ENCODE measurements around the gene FAM219A.
A peak's percentile ranks its signal among the peaks of the same experiment; 100 is the strongest.

FAM219A gene, protein sequence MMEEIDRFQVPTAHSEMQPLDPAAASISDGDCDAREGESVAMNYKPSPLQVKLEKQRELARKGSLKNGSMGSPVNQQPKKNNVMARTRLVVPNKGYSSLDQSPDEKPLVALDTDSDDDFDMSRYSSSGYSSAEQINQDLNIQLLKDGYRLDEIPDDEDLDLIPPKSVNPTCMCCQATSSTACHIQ

DNA sequence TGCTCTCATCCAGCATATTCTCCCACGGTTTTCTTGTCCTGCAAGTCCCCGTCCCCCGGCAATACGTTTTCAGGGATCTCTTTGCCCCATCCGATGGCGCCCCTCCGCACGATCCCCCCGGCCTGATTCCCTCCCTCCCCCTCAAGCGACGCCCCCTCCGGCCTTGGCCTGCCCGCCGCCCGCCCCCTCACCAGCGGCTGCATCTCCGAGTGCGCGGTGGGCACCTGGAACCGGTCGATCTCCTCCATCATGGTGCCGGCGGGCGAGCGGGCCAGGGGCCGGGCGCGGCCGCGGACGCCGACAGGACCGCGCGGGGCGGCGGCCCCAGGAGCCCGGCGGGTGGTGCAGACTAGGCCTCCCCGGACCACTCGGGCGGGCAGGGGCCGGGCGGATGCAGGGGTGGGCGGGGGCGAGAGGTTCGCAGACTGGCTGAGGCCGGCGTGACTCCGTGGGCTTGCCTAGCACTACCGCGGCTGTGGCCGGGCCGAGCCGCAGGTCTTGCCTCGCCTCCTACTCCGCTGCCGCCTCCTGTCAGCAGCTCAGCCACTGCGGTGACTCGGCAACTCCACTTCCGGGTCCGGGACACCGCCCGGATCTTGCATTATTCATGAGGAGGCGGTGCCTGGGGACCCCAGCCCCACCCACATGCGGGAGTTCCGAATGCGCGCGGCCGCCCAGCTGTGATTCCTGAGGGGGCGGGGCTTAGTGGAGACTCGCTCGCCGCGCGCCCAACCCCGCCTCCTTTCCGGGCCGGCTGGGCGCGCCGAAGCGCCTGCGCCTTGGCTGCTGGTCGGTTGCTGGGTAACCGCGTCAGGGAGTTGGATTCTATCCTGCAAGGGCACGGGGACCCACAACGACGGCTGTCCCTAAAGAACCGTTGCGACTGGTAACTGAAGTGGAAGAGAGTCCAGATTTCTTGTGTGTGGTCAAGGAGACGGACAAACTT, at the start of gene FAM219A, which contains the start of gene DNAI1:
Gene FAM219A, minus strand, starts transcription at position 558 of the 946 bp plus-strand sequence. Its CDS starts 307 bp downstream, at position 251.
Gene DNAI1, plus strand, starts transcription at position 793 of the 946 bp plus-strand sequence. CDS start 201 bp downstream, outside the sequence.
- DNase-seq (ENCODE audit: low spot score), result peak; percentile 100

GRCh38 chr9:34507966-34508365, 49.6 kb upstream of the FAM219A start:
- no peak for DNase-seq (ENCODE audit: low spot score)

DNA sequence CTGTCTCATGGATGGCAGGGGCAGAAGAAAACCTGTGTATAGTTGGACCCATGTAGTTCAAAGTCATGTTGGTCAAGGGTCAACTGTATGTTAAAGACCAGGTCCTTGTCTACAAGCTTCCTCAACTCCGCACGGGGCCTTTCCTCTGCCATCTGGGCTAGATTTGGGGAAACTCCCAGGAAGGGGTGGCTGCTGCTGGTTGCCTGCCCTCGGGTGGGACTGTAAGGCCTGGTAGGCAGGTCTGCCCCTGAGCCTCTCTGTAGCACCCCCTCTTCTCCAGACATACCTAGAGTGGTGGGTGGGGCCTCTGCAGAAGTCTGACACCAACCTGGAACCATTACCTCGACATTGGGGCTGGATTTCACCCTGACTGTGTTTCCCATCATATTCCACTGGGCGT, 49.2 kb upstream of the FAM219A start:
- DNase-seq (ENCODE audit: low spot score), result no peak

GRCh38 chr9:34506623-34507022, 48.3 kb upstream of the FAM219A start:
- DNase-seq (ENCODE audit: low spot score), result no peak

- no peak for DNase-seq (ENCODE audit: low spot score)
Measured at GRCh38 chr9:34505370-34506120, 47.2 kb upstream of the FAM219A start.

- DNase-seq (ENCODE audit: low spot score), result no peak
Measured at GRCh38 chr9:34503406-34503805, 45.0 kb upstream of the FAM219A start.

- no peak for DNase-seq (ENCODE audit: low spot score)
Measured at GRCh38 chr9:34502891-34503290, 44.5 kb upstream of the FAM219A start.

DNA sequence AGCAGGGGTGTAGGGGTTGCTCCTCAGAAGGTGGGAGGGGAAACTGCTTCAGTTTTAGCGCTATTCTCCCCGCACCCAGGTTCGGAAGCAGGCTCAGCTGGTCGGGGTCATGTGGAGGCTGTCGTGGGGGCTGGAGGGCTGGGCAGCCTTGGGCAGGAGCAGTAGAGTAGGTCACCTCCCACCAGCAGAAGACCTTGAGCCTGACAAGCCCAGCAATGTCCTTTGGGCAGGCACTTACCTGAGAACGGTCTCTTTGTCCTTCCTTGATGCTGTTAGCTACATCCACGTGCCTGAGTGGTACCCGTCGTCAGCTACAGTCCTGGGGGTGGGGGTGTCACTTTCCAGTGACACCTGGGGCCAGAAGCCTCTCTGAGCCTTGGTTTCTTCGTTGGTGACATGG, 44.1 kb upstream of the FAM219A start:
- DNase-seq (ENCODE audit: low spot score), result no peak

- peak; percentile 81 for DNase-seq (ENCODE audit: low spot score)
Measured at GRCh38 chr9:34501889-34502425, 43.6 kb upstream of the FAM219A start.

GRCh38 chr9:34501372-34501771, 43.0 kb upstream of the FAM219A start:
- DNase-seq (ENCODE audit: low spot score), result no peak

DNA sequence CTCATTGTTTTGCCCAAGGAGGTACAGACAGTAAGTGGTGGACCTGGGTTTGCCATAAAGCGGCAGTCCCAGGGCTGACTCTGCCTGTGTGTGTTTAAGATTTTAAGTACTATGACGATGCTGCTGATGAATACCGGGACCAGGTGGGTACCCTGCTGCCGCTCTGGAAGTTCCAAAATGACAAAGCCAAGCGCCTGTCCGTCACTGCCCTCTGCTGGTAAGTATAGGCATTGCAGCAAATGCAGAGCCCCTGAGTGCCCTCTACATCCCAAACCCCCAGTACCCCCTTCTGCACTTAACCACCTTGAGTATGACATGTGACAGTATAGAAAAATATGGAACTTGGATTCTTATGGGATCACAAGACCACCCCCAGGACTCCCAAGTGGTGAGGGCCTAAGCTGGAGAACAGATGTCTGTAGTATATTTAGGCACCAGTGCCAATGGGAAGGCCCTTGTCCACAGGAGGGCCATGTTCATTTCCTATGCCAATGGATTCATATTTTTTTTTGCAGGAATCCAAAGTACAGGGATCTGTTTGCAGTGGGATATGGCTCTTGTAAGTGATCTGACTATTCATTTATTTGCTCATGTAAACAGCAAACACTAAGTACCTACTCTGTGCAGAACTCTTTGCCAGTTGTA, 42.4 kb upstream of the FAM219A start:
- DNase-seq (ENCODE audit: low spot score), result no peak

DNA sequence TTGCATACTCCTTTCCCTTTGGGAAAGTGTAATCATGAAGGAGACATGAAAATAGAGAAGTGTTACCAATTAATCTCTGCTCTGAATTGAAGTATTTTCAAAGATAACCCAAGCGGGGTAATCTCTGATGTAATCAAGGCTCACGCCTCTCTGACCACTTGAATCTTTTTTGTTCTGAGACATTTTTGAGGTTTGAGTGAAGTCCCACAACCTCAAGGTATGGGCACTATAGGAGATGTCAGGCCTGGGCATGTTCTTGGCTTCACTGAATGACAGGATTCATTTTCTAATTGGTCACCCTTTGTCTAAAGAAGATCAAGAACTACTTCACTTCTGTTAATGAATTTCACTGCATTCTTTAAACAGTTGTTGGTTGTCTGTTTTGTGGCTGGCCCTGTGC, 40.7 kb upstream of the FAM219A start:
- DNase-seq (ENCODE audit: low spot score), result no peak

DNA sequence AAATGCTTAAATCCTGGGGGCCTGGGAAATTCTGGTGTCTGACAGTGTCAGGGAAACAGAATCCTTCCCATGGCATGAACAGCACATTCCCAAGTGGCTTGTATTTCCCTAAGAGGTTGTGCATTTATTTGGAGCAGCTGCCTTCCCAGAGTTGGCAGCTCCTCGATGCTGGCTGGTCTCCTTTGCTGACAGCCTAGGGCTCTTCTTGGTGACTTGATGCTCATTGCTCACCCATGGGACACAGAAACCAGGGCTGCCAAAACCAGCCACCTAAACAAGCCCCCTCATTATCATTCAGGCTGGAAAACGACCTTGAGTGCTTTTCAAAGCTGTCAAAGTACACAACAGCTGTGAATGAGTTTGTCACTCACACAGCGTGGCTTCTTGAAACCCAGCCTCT, 40.2 kb upstream of the FAM219A start:
- no peak for DNase-seq (ENCODE audit: low spot score)

DNA sequence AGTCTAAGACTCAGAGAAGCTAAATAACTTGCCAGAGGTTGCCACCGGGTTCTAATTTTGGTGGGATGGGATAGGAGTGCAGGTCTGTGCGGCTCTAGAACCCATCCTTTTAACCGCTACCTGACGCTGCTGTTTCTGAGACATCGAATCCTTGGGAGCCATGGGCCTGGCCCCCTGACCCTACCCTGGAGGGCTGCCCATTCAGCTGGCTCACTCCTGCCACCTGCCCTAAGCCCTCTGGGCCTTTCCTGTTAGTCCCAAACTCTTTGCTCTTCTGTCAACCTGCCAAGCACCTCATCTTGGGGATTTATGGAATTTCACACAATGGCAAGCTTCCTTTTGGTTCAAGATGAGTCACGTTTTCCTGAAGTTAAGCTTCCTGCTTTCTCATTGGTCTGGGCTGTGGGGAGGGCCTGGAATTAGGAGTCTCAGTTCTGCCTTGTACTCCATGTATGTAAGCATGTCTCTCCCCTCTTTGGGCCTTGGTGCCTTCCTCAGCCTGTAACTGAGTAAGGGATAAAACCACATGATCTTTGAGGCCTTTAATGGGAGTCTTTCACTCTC, 37.9 kb upstream of the FAM219A start:
- DNase-seq (ENCODE audit: low spot score), result no peak

GRCh38 chr9:34493972-34494535, 35.7 kb upstream of the FAM219A start:
- DNase-seq (ENCODE audit: low spot score), result no peak

DNA sequence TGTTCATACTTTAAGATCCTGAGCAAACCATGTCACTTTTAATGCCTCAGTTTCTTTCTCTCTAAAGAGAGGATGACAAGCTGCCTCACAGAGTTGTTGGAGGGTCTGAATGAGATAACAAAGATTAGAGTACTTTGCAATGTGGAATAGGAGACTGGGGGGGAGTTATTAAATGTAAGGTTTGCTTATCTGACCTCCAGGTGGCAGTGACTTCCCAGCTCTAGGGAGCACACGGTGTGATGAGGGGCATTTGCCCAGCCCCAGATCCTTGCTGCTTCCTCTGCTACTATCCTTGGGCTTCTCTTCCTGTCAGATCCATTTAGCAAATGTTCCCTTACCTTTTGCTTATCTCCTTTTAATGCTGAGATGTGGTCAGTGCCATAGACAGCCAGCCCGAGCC, 33.7 kb upstream of the FAM219A start:
- DNase-seq (ENCODE audit: low spot score), result no peak

GRCh38 chr9:34491596-34491995, 33.2 kb upstream of the FAM219A start:
- no peak for DNase-seq (ENCODE audit: low spot score)

- no peak for DNase-seq (ENCODE audit: low spot score)
Measured at GRCh38 chr9:34490760-34491159, 32.4 kb upstream of the FAM219A start.

- DNase-seq (ENCODE audit: low spot score), result no peak
Measured at GRCh38 chr9:34490360-34490759, 32.0 kb upstream of the FAM219A start.

GRCh38 chr9:34486572-34486971, 28.2 kb upstream of the FAM219A start:
- no peak for DNase-seq (ENCODE audit: low spot score)

DNA sequence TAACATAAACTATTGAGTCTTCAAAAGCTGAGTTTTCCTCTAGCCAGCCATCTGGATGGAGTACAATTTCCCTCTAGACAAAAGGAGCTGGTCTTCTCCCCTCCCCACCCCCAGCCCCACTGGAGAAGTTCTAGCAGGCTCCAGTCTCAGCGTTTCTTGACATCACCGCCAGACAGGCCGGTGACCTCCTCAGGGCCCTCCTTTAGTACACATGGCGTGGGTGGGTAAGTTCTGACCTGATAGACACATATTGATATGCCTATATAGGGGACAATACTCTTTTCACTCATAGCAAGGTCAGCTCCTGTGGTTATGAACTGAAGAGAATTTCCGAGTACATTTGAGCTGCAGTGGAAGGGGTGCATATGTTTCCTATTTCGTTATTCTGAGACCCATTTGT, 27.5 kb upstream of the FAM219A start:
- DNase-seq (ENCODE audit: low spot score), result no peak
